HEK293 (cell line): Measurements from ENCODE around the gene UFSP2.

ENCODE experiments used
- AEBP2 ChIP-seq: fragments of 450-650 bp; formaldehyde crosslinking; IDR thresholded peaks from 2 replicates; pipeline ENCODE4 v1.5.1; 2016; ENCODE audit warnings: missing biosample characterization, missing genetic modification characterization, borderline replicate concordance
- CTCF ChIP-seq: fragments of 450-650 bp; formaldehyde crosslinking; IDR thresholded peaks from 2 replicates; pipeline ENCODE4 v1.5.1; 2016; ENCODE audit warnings: missing biosample characterization, missing genetic modification characterization
- ELK4 ChIP-seq: IDR thresholded peaks from 2 replicates; pipeline ENCODE4 v1.6.1; 2011; ENCODE audit warnings: mild to moderate bottlenecking, low read depth, low read length, borderline replicate concordance
- KLF1 ChIP-seq: fragments of 450-650 bp; formaldehyde crosslinking; IDR thresholded peaks from 2 replicates; pipeline ENCODE4 v1.5.1; 2016; ENCODE audit warnings: missing biosample characterization, missing genetic modification characterization
- MZF1 ChIP-seq: fragments of 450-650 bp; formaldehyde crosslinking; IDR thresholded peaks from 2 replicates; pipeline ENCODE4 v1.5.1; 2017; ENCODE audit warnings: missing biosample characterization, missing genetic modification characterization, borderline replicate concordance
- ZBTB26 ChIP-seq: fragments of 450-650 bp; formaldehyde crosslinking; optimal IDR thresholded peaks from 2 replicates; pipeline ENCODE3; 2016; ENCODE audit warnings: missing biosample characterization, mild to moderate bottlenecking, missing genetic modification characterization
- ZNF121 ChIP-seq: fragments of 450-650 bp; formaldehyde crosslinking; IDR thresholded peaks from 2 replicates; pipeline ENCODE4 v1.5.1; 2016; ENCODE audit warnings: missing biosample characterization, missing genetic modification characterization
- ZNF398 ChIP-seq: fragments of 450-650 bp; formaldehyde crosslinking; IDR thresholded peaks from 2 replicates; pipeline ENCODE4 v1.5.1; 2017; ENCODE audit warnings: missing biosample characterization, missing genetic modification characterization
- ZNF510 ChIP-seq: fragments of 450-650 bp; formaldehyde crosslinking; IDR thresholded peaks from 2 replicates; pipeline ENCODE4 v1.5.1; 2018; ENCODE audit warnings: mild to moderate bottlenecking, missing genetic modification characterization, missing biosample characterization; ENCODE audit not compliant: insufficient replicate concordance
- ZNF561 ChIP-seq: fragments of 450-650 bp; IDR thresholded peaks from 2 replicates; pipeline ENCODE4 v1.5.1; 2018; ENCODE audit warnings: missing biosample characterization, missing genetic modification characterization, borderline replicate concordance
- TF ChIP-seq, protein P1 (sequence below): fragments of 450-650 bp; formaldehyde crosslinking; IDR thresholded peaks from 2 replicates; pipeline ENCODE4 v1.5.1; 2016; ENCODE audit warnings: missing biosample characterization, missing genetic modification characterization, low read depth

DNA sequence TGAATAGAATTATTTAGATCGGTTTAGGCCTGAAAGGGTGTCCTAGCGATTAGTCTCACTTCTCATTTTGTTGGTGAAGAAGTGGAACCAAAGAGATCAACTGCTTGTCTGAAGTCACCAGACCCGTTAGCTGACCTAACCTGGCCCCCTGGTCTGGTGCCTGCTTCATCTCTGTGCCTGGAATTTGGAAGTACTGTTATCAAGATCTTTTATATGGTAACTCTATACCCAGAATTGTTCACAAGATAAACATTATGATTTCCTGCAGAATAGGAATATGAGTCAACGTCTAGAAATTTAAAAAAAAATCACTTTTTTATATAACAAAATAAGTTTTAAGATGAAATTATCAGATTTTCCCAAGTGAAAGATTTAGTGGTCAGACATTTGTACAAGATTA, 67.2 kb downstream of the UFSP2 start:
- no peak for TF ChIP-seq CTCF
- TF ChIP-seq ZNF510 (tag by site-specific recombination), result no peak
- TF ChIP-seq KLF1 (tag by site-specific recombination), result no peak
- TF ChIP-seq MZF1 (tag by site-specific recombination), result no peak
- no peak for TF ChIP-seq AEBP2 (tag by site-specific recombination)
- no peak for TF ChIP-seq ZNF121 (tag by site-specific recombination)
- TF ChIP-seq ZNF398 (tag by site-specific recombination), result no peak
- TF ChIP-seq, protein P1, sequence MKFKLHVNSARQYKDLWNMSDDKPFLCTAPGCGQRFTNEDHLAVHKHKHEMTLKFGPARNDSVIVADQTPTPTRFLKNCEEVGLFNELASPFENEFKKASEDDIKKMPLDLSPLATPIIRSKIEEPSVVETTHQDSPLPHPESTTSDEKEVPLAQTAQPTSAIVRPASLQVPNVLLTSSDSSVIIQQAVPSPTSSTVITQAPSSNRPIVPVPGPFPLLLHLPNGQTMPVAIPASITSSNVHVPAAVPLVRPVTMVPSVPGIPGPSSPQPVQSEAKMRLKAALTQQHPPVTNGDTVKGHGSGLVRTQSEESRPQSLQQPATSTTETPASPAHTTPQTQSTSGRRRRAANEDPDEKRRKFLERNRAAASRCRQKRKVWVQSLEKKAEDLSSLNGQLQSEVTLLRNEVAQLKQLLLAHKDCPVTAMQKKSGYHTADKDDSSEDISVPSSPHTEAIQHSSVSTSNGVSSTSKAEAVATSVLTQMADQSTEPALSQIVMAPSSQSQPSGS (tag by site-specific recombination), result no peak
- no peak for TF ChIP-seq ELK4
- TF ChIP-seq ZNF561 (tag by site-specific recombination), result no peak
- TF ChIP-seq ZBTB26 (tag by site-specific recombination), result no peak
